Caco-2 (cell line): Measurements from ENCODE around the gene RSU1. TPM values are rescaled to one million over a fixed set of nuclear protein-coding genes. Genes with fewer than 3 reads are reported as not detected.

Experiments
- BruUV-seq: library from RNA; stranded (reverse); fragments of 400-500 nt; replicated peaks from 2 replicates; lab custom pipeline; 2021; lab: Mats Ljungman, UMichigan
- CTCF ChIA-PET: fragments of 300-600 bp; sonication (Branson Sonifier 250); formaldehyde crosslinking; loops from one replicate; lab custom pipeline; 2022; ENCODE audit warnings: antibody characterized with exemption; lab: Charles Lee
- POLR2A ChIA-PET: fragments of 300-600 bp; sonication (Branson Sonifier 250); formaldehyde crosslinking; loops from one replicate; lab custom pipeline; 2022; ENCODE audit warnings: antibody characterized with exemption; lab: Charles Lee
- DNase-seq, 2 experiments: peaks; one replicate each; pipeline versions ENCODE4 v3.0.0 to v3.0.0-alpha.2; 2020 to 2022
- H3K27me3 ChIP-seq: replicated peaks from 2 replicates; pipeline ENCODE4 v1.6.0; 2011; ENCODE audit warnings: low read length; ENCODE audit not compliant: control insufficient read depth, insufficient read depth
- H3K36me3 ChIP-seq: 2 replicates; pipeline ENCODE4 v1.5.1; 2011; ENCODE audit warnings: low read length; ENCODE audit not compliant: control insufficient read depth, insufficient read depth
- H3K4me1 ChIP-seq: fragments of 250-450 bp; sonication (Bioruptor Pico); 2 replicates; pipeline ENCODE4 v1.5.1; 2020; ENCODE audit warnings: mild to moderate bottlenecking
- H3K4me3 ChIP-seq: 2 replicates; pipeline ENCODE4 v1.5.1; 2011; ENCODE audit warnings: low read depth, mild to moderate bottlenecking, control low read depth, low read length
- H3K9me3 ChIP-seq: fragments of 250-450 bp; sonication (Bioruptor Pico); 2 replicates; pipeline ENCODE4 v1.5.1; 2020; ENCODE audit warnings: mild to moderate bottlenecking, moderate library complexity
- H3K27ac Mint-ChIP-seq: one replicate; pipeline ENCODE4 v1.8.0; 2022; ENCODE audit warnings: mixed read lengths; ENCODE audit not compliant: unreplicated experiment
- H3K27me3 Mint-ChIP-seq: one replicate; pipeline ENCODE4 v1.8.0; 2022; ENCODE audit warnings: mixed read lengths; ENCODE audit not compliant: insufficient read depth, unreplicated experiment
- H3K36me3 Mint-ChIP-seq: one replicate; pipeline ENCODE4 v1.8.0; 2022; ENCODE audit warnings: mild to moderate bottlenecking, mixed read lengths; ENCODE audit not compliant: insufficient read depth, unreplicated experiment
- H3K4me1 Mint-ChIP-seq: one replicate; pipeline ENCODE4 v1.8.0; 2022; ENCODE audit warnings: low read depth, mixed read lengths; ENCODE audit not compliant: unreplicated experiment
- H3K4me3 Mint-ChIP-seq: one replicate; pipeline ENCODE4 v1.8.0; 2022; ENCODE audit warnings: mild to moderate bottlenecking, moderate library complexity, mixed read lengths; ENCODE audit not compliant: unreplicated experiment
- H3K9me3 Mint-ChIP-seq: one replicate; pipeline ENCODE4 v1.8.0; 2022; ENCODE audit warnings: mixed read lengths; ENCODE audit not compliant: unreplicated experiment
- intact Hi-C: fragments of 100-400 bp; cut with micrococcal nuclease; formaldehyde crosslinking; loops from one replicate; pipeline ENCODE4 v1.10.0; 2022; ENCODE audit not compliant: unreplicated experiment
- total RNA-seq: library from RNA; stranded (reverse); gene quantifications from 2 replicates; pipeline ENCODE4 v1.2.3, GENCODE V29; 2022
- TF ChIP-seq, protein P1 (sequence below), 2 experiments: fragments of 200-600 bp in 1 of 2; IDR thresholded peaks; 1 replicate in 1 of 2; 2 replicates in 1 of 2; pipeline versions ENCODE4 v1.5.1 to v1.8.0; 2011 to 2022; ENCODE audit warnings: antibody characterized with exemption in 1 of 2, control low read depth in 1 of 2, inconsistent platforms in 1 of 2, low read depth in 1 of 2, low read length in 1 of 2, mild to moderate bottlenecking in 1 of 2, moderate library complexity in 1 of 2; ENCODE audit not compliant: insufficient read depth in 1 of 2, severe bottlenecking in 1 of 2, unreplicated experiment in 1 of 2

Gene RSU1
- total RNA-seq, 1 experiment from 2014 or later = 62.0 TPM

DNA sequence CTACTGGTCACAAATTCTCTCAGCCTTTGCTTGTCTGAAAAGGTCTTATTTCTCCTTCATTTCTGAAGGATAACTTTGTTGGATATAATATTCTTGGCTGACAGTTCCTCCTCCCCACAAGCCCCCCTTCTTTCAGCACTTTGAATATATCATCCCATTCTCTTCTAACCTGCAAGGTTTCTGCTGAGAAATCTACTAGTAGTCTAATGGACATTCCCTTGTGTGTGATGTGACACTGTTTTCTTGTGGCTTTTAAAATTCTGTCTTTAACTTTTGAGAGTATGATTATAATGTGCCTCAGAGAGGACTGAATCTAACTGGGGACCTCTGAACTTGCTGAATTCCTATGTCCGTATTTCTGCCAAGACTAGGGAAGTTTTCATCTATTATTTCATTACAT lies 104.3 kb downstream of the RSU1 start:
- intact Hi-C loops = no loop called here
- H3K27me3 Mint-ChIP-seq = no peaks in the 10 kb centered on the region
- H3K4me3 ChIP-seq = no peak overlapping the region
- peaks cover 24% of the 10 kb centered on the region for H3K9me3 ChIP-seq
- no peak overlapping the region for H3K4me3 Mint-ChIP-seq
- CTCF ChIA-PET = no interaction called here
- no TSS peak for BruUV-seq
- peaks cover 11% of the 10 kb centered on the region for H3K4me1 Mint-ChIP-seq
- no peak overlapping the region for H3K27ac Mint-ChIP-seq
- H3K27me3 ChIP-seq = no peaks in the 10 kb centered on the region
- no peak for DNase-seq
- peaks cover 20% of the 10 kb centered on the region for H3K36me3 Mint-ChIP-seq
- no peaks in the 10 kb centered on the region for H3K36me3 ChIP-seq
- peaks cover 19% of the 10 kb centered on the region for H3K4me1 ChIP-seq
- POLR2A ChIA-PET = no interaction called here
- TF ChIP-seq, protein P1, sequence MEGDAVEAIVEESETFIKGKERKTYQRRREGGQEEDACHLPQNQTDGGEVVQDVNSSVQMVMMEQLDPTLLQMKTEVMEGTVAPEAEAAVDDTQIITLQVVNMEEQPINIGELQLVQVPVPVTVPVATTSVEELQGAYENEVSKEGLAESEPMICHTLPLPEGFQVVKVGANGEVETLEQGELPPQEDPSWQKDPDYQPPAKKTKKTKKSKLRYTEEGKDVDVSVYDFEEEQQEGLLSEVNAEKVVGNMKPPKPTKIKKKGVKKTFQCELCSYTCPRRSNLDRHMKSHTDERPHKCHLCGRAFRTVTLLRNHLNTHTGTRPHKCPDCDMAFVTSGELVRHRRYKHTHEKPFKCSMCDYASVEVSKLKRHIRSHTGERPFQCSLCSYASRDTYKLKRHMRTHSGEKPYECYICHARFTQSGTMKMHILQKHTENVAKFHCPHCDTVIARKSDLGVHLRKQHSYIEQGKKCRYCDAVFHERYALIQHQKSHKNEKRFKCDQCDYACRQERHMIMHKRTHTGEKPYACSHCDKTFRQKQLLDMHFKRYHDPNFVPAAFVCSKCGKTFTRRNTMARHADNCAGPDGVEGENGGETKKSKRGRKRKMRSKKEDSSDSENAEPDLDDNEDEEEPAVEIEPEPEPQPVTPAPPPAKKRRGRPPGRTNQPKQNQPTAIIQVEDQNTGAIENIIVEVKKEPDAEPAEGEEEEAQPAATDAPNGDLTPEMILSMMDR (IDR thresholded peaks at IDR 0.05; ENCODE audit: insufficient read depth in 1 of 2, low read depth in 1 of 2, low read length in 1 of 2, severe bottlenecking in 1 of 2, unreplicated experiment in 1 of 2) = no peak
- H3K9me3 Mint-ChIP-seq = peaks cover 48% of the 10 kb centered on the region

DNA sequence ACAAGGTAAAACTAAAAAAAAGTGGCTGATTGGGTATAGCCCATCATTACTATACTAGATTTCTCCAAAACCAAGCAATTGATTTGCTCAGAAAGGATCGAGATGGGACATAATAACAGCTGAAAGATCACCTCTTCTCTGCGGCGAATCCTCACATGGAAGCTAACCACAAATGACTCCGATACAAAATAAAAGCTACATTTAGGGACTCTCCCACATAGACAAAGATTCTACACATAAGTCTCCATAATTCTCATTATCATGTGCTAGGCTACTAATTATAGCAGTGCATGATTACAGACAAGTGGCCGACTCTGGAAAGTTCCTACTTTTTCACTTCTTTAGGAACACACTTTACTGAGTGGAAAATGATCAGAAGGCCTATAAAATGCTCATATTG lies 116.9 kb downstream of the RSU1 start:
- no peaks in the 10 kb centered on the region for H3K4me1 Mint-ChIP-seq
- BruUV-seq = no TSS peak
- H3K36me3 Mint-ChIP-seq = no peaks in the 10 kb centered on the region
- H3K4me1 ChIP-seq = no peaks in the 10 kb centered on the region
- TF ChIP-seq, protein P1 (IDR thresholded peaks at IDR 0.05; ENCODE audit: insufficient read depth in 1 of 2, low read depth in 1 of 2, low read length in 1 of 2, severe bottlenecking in 1 of 2, unreplicated experiment in 1 of 2) = no peak
- H3K27me3 ChIP-seq = no peaks in the 10 kb centered on the region
- no peak overlapping the region for H3K4me3 Mint-ChIP-seq
- no peak for DNase-seq
- H3K27me3 Mint-ChIP-seq = no peaks in the 10 kb centered on the region
- H3K27ac Mint-ChIP-seq = no peak overlapping the region
- intact Hi-C loops = no loop called here
- CTCF ChIA-PET = no interaction called here
- H3K36me3 ChIP-seq = no peaks in the 10 kb centered on the region
- no peak overlapping the region for H3K4me3 ChIP-seq
- POLR2A ChIA-PET = no interaction called here
- H3K9me3 Mint-ChIP-seq = peaks cover 24% of the 10 kb centered on the region
- H3K9me3 ChIP-seq = no peaks in the 10 kb centered on the region

DNA sequence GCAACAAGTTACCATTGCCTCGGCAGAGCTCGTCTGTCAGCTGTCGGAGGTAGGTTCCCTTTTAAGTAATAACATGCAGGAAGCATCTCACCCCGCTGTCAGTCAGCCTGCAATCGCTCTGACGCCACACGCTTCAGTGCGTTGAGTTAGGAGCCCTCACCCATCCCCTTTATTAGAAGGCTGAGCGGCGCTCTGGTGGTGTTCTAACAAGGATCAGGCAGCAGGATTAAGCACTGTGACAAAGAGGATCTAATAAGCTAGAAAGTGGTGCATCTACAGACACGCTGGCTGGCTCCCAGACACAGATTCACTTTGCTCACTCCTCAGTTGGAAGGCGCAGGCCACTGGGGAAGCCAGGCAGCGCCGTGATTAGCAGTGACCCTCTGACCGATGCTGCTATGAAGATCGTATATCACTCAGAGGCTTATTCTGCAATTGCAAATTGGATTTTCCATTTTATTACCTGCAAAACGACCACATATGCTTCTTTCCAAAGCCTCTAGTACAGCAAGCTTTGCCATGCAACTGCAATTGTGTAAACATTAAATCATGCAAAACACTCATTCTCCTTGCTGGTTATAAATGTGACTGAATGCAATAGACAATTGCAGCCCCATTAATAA lies 117.7 kb downstream of the RSU1 start:
- Mint-ChIP-seq H3K27me3 (no peaks in the 10 kb centered on the region), H3K9me3 (peaks cover 24% of the 10 kb centered on the region), H3K27ac (no peak overlapping the region), H3K4me3 (no peak overlapping the region), H3K36me3 (no peaks in the 10 kb centered on the region), H3K4me1 (no peaks in the 10 kb centered on the region)
- Histone ChIP-seq H3K4me1 (no peaks in the 10 kb centered on the region), H3K36me3 (no peaks in the 10 kb centered on the region), H3K9me3 (no peaks in the 10 kb centered on the region), H3K27me3 (no peaks in the 10 kb centered on the region), H3K4me3 (no peak overlapping the region)
- BruUV-seq = no TSS peak
- POLR2A ChIA-PET = no interaction called here
- CTCF ChIA-PET = no interaction called here
- TF ChIP-seq, protein P1 (IDR thresholded peaks at IDR 0.05; ENCODE audit: insufficient read depth in 1 of 2, low read depth in 1 of 2, low read length in 1 of 2, severe bottlenecking in 1 of 2, unreplicated experiment in 1 of 2) = no peak
- DNase-seq = no peak
- intact Hi-C loops = no loop called here
